Right lobe of liver (tissue), 4 donors: ENCODE data around the gene CHMP6.

Source experiments
- CTCF ChIP-seq, 4 donors: fragments of 200-600 bp in 3 of 4; fragments of 450-650 bp in 1 of 4; IDR thresholded peaks; one replicate each; pipeline versions ENCODE4 v1.5.1 to v1.8.0; 2016 to 2022; ENCODE audit warnings: antibody characterized with exemption in 4 of 4, mild to moderate bottlenecking in 2 of 4
- POLR2A ChIP-seq: fragments of 450-650 bp; IDR thresholded peaks from one replicate; pipeline ENCODE4 v1.6.1; 2017; ENCODE audit warnings: antibody characterized with exemption, mild to moderate bottlenecking
- donor health status: DM: no; HTN: no; CAD: no.
- donor health status: DM: no; HTN: no; CAD: no.
- donor health status: DM: no; HTN: yes; CAD: no.

GRCh38 chr17:80953471-80954315, 37.9 kb upstream of the CHMP6 start:
- TF ChIP-seq CTCF (IDR thresholded peaks at IDR 0.05) (no peak), POLR2A (no peak)
